Stimulated activated naive CD8-positive, alpha-beta T cell treated with anti-CD3 and anti-CD28 coated beads, Interleukin-15, Interleukin-2, amounts not matched to agents 100 U/mL and 50 U/mL, for 24 hours (primary cell): Measurements from ENCODE around the gene GPR89B.
"Not testable (repeated sequence)": the region's sequence is repeated elsewhere in the genome, so short reads cannot be mapped to it uniquely, and the experiment has no call there.

ENCODE experiments used
- ATAC-seq: fragments of 150-1000 bp; cut with Tn5 transposase; one replicate; pipeline ENCODE4 v1.10.0; 2021
- DNase-seq: peaks from one replicate; pipeline ENCODE4 v3.0.0; 2021

Gene GPR89B

DNA sequence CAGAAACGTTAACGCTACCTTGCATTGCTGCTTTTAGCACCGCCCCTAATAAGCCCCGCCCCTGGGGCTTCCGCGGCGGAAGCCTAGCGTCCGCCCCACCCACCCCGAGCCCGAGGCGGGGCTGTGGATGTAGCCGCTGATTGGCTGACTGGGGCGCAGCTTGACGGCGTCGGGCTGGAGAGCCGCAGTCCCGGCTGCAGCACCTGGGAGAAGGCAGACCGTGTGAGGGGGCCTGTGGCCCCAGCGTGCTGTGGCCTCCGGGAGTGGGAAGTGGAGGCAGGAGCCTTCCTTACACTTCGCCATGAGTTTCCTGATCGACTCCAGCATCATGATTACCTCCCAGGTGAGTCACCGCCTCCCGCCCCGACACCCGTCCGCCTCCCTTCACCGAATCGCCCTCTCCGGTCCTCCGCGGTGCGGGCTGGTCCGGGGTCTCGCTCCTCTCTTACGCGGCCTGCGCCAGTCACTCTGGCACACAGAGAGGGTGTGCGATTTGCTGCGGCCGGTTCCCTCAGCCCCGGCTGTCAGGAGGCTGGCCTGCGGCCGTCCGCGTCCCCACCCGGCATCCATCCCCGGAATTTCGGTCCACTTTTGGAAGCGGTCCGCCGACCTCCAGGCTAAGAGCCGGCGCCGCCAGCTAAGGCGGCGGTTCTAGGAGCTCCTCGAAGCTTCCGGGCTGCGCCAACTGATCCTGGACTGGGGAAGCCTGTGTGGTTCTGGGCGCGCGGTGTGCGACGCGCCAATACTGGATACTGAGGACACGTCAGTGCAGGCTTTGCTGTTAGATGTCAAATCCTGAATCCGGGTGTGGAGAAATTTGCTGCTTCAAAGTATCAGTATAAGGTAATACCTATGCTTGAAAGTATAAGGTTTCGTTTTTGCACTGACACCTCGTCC lies at the start of gene GPR89B:
Gene GPR89B (plus strand): TSS at position 185 of the 897 bp plus-strand sequence. CDS start 117 bp downstream, at position 302.
- DNase-seq (peak; percentile 90), ATAC-seq (peak; percentile 97)

DNA sequence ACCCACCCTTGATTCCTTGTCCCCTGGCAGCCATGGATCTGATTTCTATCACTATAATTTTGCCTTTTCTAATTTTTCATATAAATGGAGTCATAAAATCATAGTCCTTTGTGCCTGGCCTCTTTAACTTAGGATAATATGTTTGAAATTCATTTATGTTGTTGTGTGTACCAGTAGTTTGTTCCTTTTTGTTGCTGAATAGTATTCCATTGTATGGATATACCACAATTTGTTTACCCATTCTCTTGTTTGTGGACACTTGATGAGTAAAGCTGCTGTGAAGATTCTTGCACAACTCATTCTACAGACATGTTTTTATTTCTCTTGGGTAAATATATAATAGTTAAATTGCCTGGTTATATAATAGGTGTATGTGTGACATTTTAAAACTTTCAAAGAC lies 48.3 kb upstream of the GPR89B start:
- no peak for DNase-seq
- no peak for ATAC-seq

DNA sequence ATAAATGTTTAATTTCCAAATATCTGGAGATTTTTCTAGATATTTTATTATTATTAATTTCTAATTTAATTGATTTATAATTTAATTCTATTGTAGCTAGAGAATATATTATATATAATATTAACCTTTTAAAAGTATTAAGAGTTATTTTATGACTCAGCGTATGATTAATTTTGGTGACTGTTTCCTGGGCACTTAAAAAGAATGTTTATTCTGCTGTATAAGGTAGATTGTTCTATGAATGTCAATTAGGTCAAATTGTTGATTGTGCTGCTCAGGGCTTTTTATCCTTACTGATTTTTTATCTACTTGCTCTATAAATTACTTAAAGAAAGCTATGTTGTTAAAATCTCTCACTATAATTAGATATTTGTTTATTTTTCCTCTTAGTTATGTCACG lies 45.7 kb upstream of the GPR89B start:
- DNase-seq (no peak), ATAC-seq (no peak)

DNA sequence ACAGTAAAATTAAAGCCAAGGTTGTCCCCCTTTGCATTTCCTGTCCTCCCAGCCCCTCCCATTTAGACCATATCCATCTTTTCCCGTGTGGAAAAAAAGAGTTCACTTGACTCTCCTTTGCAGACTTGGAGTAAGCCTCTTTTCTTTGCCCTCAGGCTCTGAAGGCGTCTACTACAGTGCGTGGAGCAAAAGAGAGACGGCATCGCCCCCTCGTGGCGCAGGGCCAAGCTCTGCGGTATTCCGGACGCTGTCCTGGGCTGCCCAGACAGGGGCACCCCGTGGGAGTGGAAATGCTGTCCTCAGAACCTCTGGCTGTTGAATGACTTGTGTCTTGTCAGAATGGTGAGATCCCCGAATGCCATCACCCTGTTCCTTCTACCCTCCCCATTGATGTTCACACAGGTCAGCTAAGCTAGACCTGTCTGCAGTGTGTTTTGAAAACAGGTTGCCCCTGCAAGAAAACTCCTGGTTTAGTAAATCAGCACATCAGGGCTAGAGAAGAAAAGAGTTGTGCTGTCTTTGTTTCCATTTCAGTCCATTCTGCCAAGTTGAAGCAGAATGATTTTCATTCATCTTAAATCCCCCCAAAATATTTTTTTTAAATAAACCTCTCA lies 37.9 kb upstream of the GPR89B start:
- ATAC-seq: peak; percentile 86
- DNase-seq: peak; percentile 77

DNA sequence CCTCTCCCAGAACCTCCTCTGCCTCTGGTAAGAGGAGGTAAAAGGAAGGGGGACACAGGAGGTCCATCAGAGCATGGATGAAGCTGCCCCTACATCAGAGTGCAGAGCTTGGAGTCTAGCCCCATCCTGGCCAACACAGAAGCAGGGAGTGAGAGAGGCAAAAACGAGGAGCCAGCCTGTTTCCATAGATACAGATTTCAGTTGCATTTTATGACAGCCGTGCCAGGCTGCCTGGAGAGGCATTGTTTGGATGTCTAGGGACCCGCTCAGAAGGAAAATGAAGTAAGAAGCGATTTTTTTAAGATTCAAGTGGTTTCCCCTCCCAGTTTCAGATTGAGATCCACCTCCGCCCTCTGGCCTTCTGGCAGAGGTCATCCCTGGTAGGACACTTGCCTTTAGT lies 37.1 kb upstream of the GPR89B start:
- ATAC-seq (no peak), DNase-seq (no peak)

GRCh38 chr1:147892216-147892615 lies 36.0 kb upstream of the GPR89B start:
- ATAC-seq: peak; percentile 47
- peak; percentile 5 for DNase-seq

GRCh38 chr1:147892731-147893214 lies 35.4 kb upstream of the GPR89B start:
- ATAC-seq (no peak), DNase-seq (peak; percentile 23)

DNA sequence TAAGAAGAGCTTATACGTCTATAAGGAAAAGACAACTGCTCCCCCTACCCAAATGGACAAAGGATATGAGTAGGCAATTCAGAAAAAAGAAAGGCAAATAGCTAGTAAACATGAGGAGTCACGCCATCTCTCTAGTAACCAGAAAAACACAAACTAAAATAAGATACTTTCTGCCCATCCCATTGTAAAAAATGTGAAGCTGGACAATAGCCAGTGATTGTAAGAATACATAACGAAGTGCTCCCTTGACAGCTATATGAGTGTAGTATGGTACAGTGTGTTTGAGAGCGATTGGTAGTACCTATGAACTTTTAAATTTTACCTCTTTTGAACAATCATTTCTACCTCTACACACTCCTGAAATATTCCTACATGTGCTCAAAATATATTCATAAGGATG lies 33.1 kb upstream of the GPR89B start:
- no peak for DNase-seq
- no peak for ATAC-seq

- ATAC-seq: no peak
- DNase-seq: no peak
These were observed 31.0 kb upstream of the GPR89B start for GRCh38 chr1:147897029-147897752.

- DNase-seq (no peak), ATAC-seq (no peak)
These were observed 30.4 kb upstream of the GPR89B start for GRCh38 chr1:147897789-147898188.

GRCh38 chr1:147902253-147902845 lies 25.9 kb upstream of the GPR89B start, which contains the start of gene GJA8:
TSS of gene GJA8 (plus strand) at chr1:147902795. CDS start at chr1:147907956, 5,161 bp downstream.
- DNase-seq: no peak
- no peak for ATAC-seq

GRCh38 chr1:147904726-147905125 lies 23.5 kb upstream of the GPR89B start:
- no peak for DNase-seq
- ATAC-seq: peak; percentile 32

GRCh38 chr1:147907786-147908509 lies 20.3 kb upstream of the GPR89B start:
- DNase-seq: no peak
- ATAC-seq: no peak

GRCh38 chr1:147912553-147912952 lies 15.7 kb upstream of the GPR89B start:
- DNase-seq (no peak), ATAC-seq (no peak)

- DNase-seq (no peak), ATAC-seq (no peak)
These were observed 14.8 kb upstream of the GPR89B start for GRCh38 chr1:147913362-147913942.

DNA sequence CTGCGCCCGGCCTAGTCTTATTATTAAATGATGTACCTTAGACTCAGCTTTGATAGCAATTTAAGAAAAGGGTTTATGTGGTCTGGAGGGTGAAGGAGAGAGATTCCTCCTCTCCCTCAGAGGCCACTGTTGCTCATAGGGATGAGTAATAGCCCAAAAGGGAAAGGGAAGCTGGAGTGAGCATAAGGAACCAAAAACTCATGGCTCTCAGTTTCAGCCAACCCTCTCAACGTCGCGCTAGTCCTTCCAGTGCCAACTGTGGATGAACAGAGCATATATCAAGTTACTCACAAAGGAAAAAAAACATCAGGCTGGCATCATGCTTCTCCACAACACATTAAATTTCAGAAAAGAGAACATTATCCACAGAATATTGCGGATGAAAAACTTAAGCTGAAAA lies 8.3 kb upstream of the GPR89B start:
- DNase-seq (no peak), ATAC-seq (no peak)

GRCh38 chr1:147924813-147925212 lies 3.4 kb upstream of the GPR89B start:
- ATAC-seq (no peak), DNase-seq (no peak)

DNA sequence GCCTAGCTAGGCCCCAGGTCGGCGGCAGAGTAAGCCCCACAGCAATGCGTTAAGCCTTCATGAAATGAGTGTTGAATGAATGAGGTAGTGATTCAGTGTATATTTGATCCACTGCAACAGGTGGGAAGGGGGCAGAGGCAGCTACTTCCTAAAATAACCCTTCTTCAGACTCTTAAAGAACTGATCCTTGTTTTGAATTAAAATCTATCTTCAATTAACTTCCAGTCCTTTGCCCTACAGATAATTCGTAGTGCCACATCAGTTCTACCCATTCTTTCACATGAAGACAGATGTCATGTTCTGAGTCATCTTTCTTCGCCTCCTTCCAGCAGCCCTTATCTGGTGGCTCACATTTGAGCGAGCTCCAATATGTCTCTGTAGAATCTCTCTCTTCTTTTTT lies 1.0 kb upstream of the GPR89B start:
- not testable (repeated sequence) for ATAC-seq, DNase-seq

- not testable (repeated sequence) for ATAC-seq, DNase-seq
These were observed 531 bp upstream of the GPR89B start for GRCh38 chr1:147927689-147928088.

DNA sequence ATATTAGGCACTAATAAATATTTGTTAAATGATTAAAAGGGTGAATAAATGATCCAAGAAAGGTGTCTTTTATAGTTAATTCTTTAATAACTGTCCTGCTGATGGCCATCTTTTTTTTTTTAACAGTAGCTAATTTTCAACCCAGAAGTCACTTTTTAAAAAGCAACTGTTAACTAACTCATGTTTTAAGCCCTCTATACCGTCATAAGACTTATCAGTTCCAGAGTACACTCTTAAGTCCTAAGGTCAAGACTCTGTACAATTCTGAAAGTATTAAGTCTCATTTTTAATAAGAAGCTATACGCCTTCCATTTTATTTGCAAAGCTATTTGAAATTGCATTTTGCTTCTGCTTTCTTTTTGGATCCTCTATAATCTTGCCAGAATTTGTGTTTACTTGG lies 2.9 kb downstream of the GPR89B start:
- not testable (repeated sequence) for DNase-seq, ATAC-seq

- not testable (repeated sequence) for ATAC-seq, DNase-seq
These were observed 7.1 kb downstream of the GPR89B start for GRCh38 chr1:147935296-147935695.
